HepG2 (cell line): ENCODE data around the gene CYP4A11. TPM values are rescaled to one million over a fixed set of nuclear protein-coding genes. Genes with fewer than 3 reads are reported as not detected.

Source experiments
- ATAC-seq: fragments of 200-7000 bp; cut with Tn5 transposase; 3 replicates; pipeline ENCODE4 v1.9.1; 2020; ENCODE audit warnings: mild to moderate bottlenecking, moderate library complexity
- BruUV-seq: library from RNA; stranded (reverse); fragments of 400-500 nt; replicated peaks from 2 replicates; lab custom pipeline; 2021; lab: Mats Ljungman, UMichigan
- CTCF ChIA-PET: fragments of 300-600 bp; formaldehyde crosslinking; extraction: SDS; loops from one replicate; lab custom pipeline; 2021; ENCODE audit warnings: low total read pairs, inconsistent platforms, low intra/inter-chr PET ratio; lab: Yijun Ruan, JAX
- POLR2A ChIA-PET: fragments of 350-600 bp; sonication (Branson Sonifier 250); formaldehyde crosslinking; loops from one replicate; lab custom pipeline; 2020; ENCODE audit warnings: antibody characterized with exemption, inconsistent platforms; lab: Yijun Ruan, JAX
- DNase-seq: peaks from one replicate; pipeline ENCODE4 v3.0.0-alpha.2; 2015; ENCODE audit warnings: low spot score
- FAIRE-seq: peaks from 3 replicates; lab custom pipeline; 2011; peaks lifted over from hg19 to GRCh38; lab: Jason Lieb, UNC
- H2AFZ ChIP-seq: one replicate; pipeline ENCODE4 v1.6.1; 2011; ENCODE audit warnings: low read length, inconsistent platforms
- H3K27ac ChIP-seq: fragments of 300-600 bp; 3 replicates; pipeline ENCODE4 v1.8.0; 2011; ENCODE audit warnings: mixed run types, mild to moderate bottlenecking, mixed read lengths, low read length, inconsistent platforms; ENCODE audit not compliant: insufficient read depth; ENCODE audit errors: extremely low read length
- H3K27me3 ChIP-seq, 2 experiments: fragments of 200-600 bp in 1 of 2; 2 replicates in 1 of 2; 3 replicates in 1 of 2; pipeline versions ENCODE4 v1.6.0 to v1.8.0; 2011; ENCODE audit warnings: low read length in 2 of 2, mild to moderate bottlenecking in 2 of 2, moderate library complexity in 2 of 2, inconsistent platforms in 1 of 2; ENCODE audit not compliant: insufficient read depth in 2 of 2, control insufficient read depth in 1 of 2
- H3K36me3 ChIP-seq, 2 experiments: fragments of 200-600 bp in 1 of 2; replicated peaks in 1 of 2; 2 replicates in 1 of 2; 3 replicates in 1 of 2; pipeline versions ENCODE4 v1.5.1 to v1.8.0; 2011; ENCODE audit warnings: low read length in 2 of 2, inconsistent platforms in 1 of 2; ENCODE audit not compliant: insufficient read depth in 2 of 2, control insufficient read depth in 1 of 2
- H3K4me1 ChIP-seq: 2 replicates; pipeline ENCODE4 v1.5.1; 2012; ENCODE audit warnings: low read length, inconsistent platforms; ENCODE audit not compliant: insufficient read depth
- H3K4me2 ChIP-seq: 2 replicates; pipeline ENCODE4 v1.6.0; 2011; ENCODE audit warnings: low read depth, low read length, inconsistent platforms
- H3K4me3 ChIP-seq, 3 experiments: fragments of 200-600 bp in 1 of 3; sonication (generic), shearing (Covaris generic) in 1 of 3; replicated peaks in 1 of 3; 2 replicates each; pipeline ENCODE4 v1.5.1; 2011 to 2016; ENCODE audit warnings: low read length in 3 of 3, inconsistent platforms in 2 of 3, low read depth in 2 of 3, mild to moderate bottlenecking in 2 of 3, control low read depth in 1 of 3, mixed read lengths in 1 of 3; ENCODE audit not compliant: insufficient read depth in 1 of 3
- H3K79me2 ChIP-seq: one replicate; pipeline ENCODE4 v1.6.1; 2011; ENCODE audit warnings: low read length, inconsistent platforms; ENCODE audit not compliant: insufficient read depth
- H3K9ac ChIP-seq: 2 replicates; pipeline ENCODE4 v1.6.0; 2011; ENCODE audit warnings: mild to moderate bottlenecking, low read depth, low read length, inconsistent platforms; ENCODE audit not compliant: insufficient read depth
- H3K9me3 ChIP-seq: 2 replicates; pipeline ENCODE4 v1.5.1; 2012; ENCODE audit warnings: mild to moderate bottlenecking, low read length
- H4K20me1 ChIP-seq: 2 replicates; pipeline ENCODE4 v1.6.0; 2011; ENCODE audit warnings: inconsistent platforms, mild to moderate bottlenecking, low read length, moderate library complexity; ENCODE audit not compliant: insufficient read depth
- GLI4 ChIP-seq: sonication (generic); formaldehyde crosslinking; IDR thresholded peaks from 2 replicates; pipeline ENCODE4 v1.5.1; 2020; ENCODE audit warnings: missing genetic modification reagents, mild to moderate bottlenecking, moderate library complexity, borderline replicate concordance
- HIVEP1 ChIP-seq: sonication (generic); formaldehyde crosslinking; IDR thresholded peaks from 2 replicates; pipeline ENCODE4 v1.4.0; 2020; ENCODE audit warnings: mild to moderate bottlenecking, missing genetic modification reagents
- NFRKB ChIP-seq: fragments of 450-650 bp; IDR thresholded peaks from 2 replicates; pipeline ENCODE4 v1.6.1; 2017
- NFYC ChIP-seq: IDR thresholded peaks from 2 replicates; pipeline ENCODE4 v1.6.1; 2016; ENCODE audit warnings: missing genetic modification reagents, missing compliant biosample characterization
- SNRNP70 ChIP-seq: fragments of 200-400 bp; formaldehyde crosslinking; IDR thresholded peaks from 2 replicates; pipeline ENCODE4 v1.6.1; 2017; ENCODE audit warnings: mild to moderate bottlenecking, low read depth, low read length, moderate library complexity
- ZNF3 ChIP-seq: IDR thresholded peaks from 2 replicates; pipeline ENCODE4 v1.7.0; 2017; ENCODE audit warnings: inconsistent platforms
- WGBS: methylation state at CpG from one replicate; pipeline ENCODE4 v1.1.6; 2017; ENCODE audit warnings: low lambda C conversion rate; 5-methylcytosine and 5-hydroxymethylcytosine counted together
- in situ Hi-C: cut with HindIII; loops from 2 replicates; pipeline ENCODE4 v1.10.0; 2017; ENCODE audit warnings: low pct_unique_long_range_greater_than_20kb; ENCODE audit not compliant: extremely low pct_ligation_motif_present
- intact Hi-C: fragments of 100-400 bp; cut with micrococcal nuclease; formaldehyde crosslinking; loops from one replicate; pipeline ENCODE4 v1.10.0; 2022; ENCODE audit not compliant: unreplicated experiment
- polyA plus RNA-seq, 8 experiments: library from polyadenylated mRNA; depleted of rRNA in 3 of 8; stranded (reverse) in 7 of 8; unstranded in 1 of 8; fragments of >200 nt; fragmentation: Illumina TruSeq in 4 of 8; extraction: Trizol in 4 of 8; gene quantifications; 2 replicates each; pipeline versions ENCODE4 v1.2.1 to v1.2.3, GENCODE V29; 2011 to 2016; ENCODE audit warnings: low read depth in 4 of 8, missing spikeins in 1 of 8, mixed read lengths in 1 of 8; ENCODE audit not compliant: insufficient read depth in 1 of 8
- total RNA-seq, 5 experiments: library from RNA; depleted of rRNA; stranded (reverse); fragments of >200 nt; fragmentation: Illumina TruSeq; extraction: Trizol; gene quantifications; 2 replicates each; pipeline ENCODE4 v1.2.3, GENCODE V29; 2016; ENCODE audit warnings: low read depth in 1 of 5

CYP4A11 gene
- total and polyA plus RNA-seq, 2 of the 13 experiments (the other 11 are each of a cell fraction or from before 2014, with no cell fraction given), result not detected

GRCh38 chr1:46931151-46931550 lies 10.1 kb downstream of the CYP4A11 start:
- ChIA-PET POLR2A (no interaction called here), CTCF (no interaction called here)
- in situ Hi-C loops, result loop anchor here (25.0 kb wide), 1 partner anchor 206 kb away; the partner anchor contains the start of gene CYP4A22
- H3K9ac ChIP-seq, result no peak overlapping the region
- TF ChIP-seq GLI4, result no peak
- TF ChIP-seq HIVEP1, result no peak
- TF ChIP-seq NFYC (CRISPR knock-in tag), result no peak
- no peak for TF ChIP-seq ZNF3
- no peak for TF ChIP-seq NFRKB
- H3K4me3 ChIP-seq, result no peak overlapping the region
- intact Hi-C loops, result loop anchor here (10.0 kb wide), 2 partner anchors 186 to 214 kb away; no protein-coding TSS in a partner anchor
- ATAC-seq, result no peak
- DNase-seq, result no peak
- no peaks in the 10 kb centered on the region for H3K9me3 ChIP-seq
- no peak overlapping the region for H3K4me2 ChIP-seq
- no TSS peak for BruUV-seq
- no peaks in the 10 kb centered on the region for H3K36me3 ChIP-seq
- no peak overlapping the region for H2AFZ ChIP-seq
- no peaks in the 10 kb centered on the region for H3K4me1 ChIP-seq
- no peaks in the 10 kb centered on the region for H3K79me2 ChIP-seq
- FAIRE-seq, result no peak
- no peak overlapping the region for H3K27ac ChIP-seq
- H4K20me1 ChIP-seq, result no peaks in the 10 kb centered on the region
- no peaks in the 10 kb centered on the region; a peak in 1 of 5 replicates for H3K27me3 ChIP-seq
- 11% methylated on average over 3 of the region's 3 CpGs for WGBS

- ATAC-seq, result no peak
- ChIA-PET CTCF (no interaction called here), POLR2A (no interaction called here)
- in situ Hi-C loops, result loop anchor here (25.0 kb wide), 1 partner anchor 210 kb away; the partner anchor contains the start of gene CYP4A22
- FAIRE-seq, result no peak
- H3K4me2 ChIP-seq, result no peak overlapping the region
- no peaks in the 10 kb centered on the region for H4K20me1 ChIP-seq
- no peak overlapping the region for H3K4me3 ChIP-seq
- H3K79me2 ChIP-seq, result no peaks in the 10 kb centered on the region
- no peaks in the 10 kb centered on the region for H3K4me1 ChIP-seq
- intact Hi-C loops, result no loop called here
- no peak for TF ChIP-seq SNRNP70
- no peaks in the 10 kb centered on the region; a peak in 1 of 5 replicates for H3K27me3 ChIP-seq
- 8% methylated on average over 2 of the region's 3 CpGs for WGBS
- H3K36me3 ChIP-seq, result no peaks in the 10 kb centered on the region
- no peaks in the 10 kb centered on the region for H3K9me3 ChIP-seq
- BruUV-seq, result no TSS peak
- H3K27ac ChIP-seq, result no peak overlapping the region
- DNase-seq, result no peak
- H2AFZ ChIP-seq, result no peak overlapping the region
- H3K9ac ChIP-seq, result no peak overlapping the region
Measured at GRCh38 chr1:46927249-46927835, 13.9 kb downstream of the CYP4A11 start.
